Fibroblast of the aortic adventitia (primary cell): ENCODE data around the gene RASA4. TPM values are rescaled to one million over a fixed set of nuclear protein-coding genes. Genes with fewer than 3 reads are reported as not detected.

Experiments used
- small RNA-seq: library from RNA; depleted of rRNA; stranded (forward); fragments of <200 nt; gene quantifications from one replicate; pipeline ENCODE3, GENCODE V24; 2012
- total RNA-seq: library from RNA; depleted of rRNA; stranded (reverse); fragments of >200 nt; gene quantifications from 2 replicates; pipeline ENCODE4 v1.2.3, GENCODE V29; 2012; ENCODE audit warnings: low replicate concordance

RASA4 gene
- total RNA-seq, 1 donor, result 11.1 TPM

Small RNA genes within 50 kb of the gene (small RNA-seq; reads per million reads assigned to genes)
- gene UPK3BL1, result not detected

Other genes with a start within 250 kb of the RASA4 start
- gene PRKRIP1, start 220.4 kb downstream of the RASA4 start, total RNA-seq, result 12.4 and 49.6 TPM in 2 replicates
- 31.8 and 44.1 TPM in 2 replicates for gene ORAI2, start 183.2 kb downstream of the RASA4 start, total RNA-seq
- 8.0 and 15.9 TPM in 2 replicates for gene ALKBH4, start 151.9 kb downstream of the RASA4 start, total RNA-seq
- gene LRWD1, start 151.8 kb downstream of the RASA4 start, total RNA-seq, result 18.6 and 35.7 TPM in 2 replicates
- gene POLR2J, start 137.8 kb downstream of the RASA4 start, total RNA-seq, result 13.0 and 34.0 TPM in 2 replicates
- 4.6 TPM in 2 replicates for gene RASA4B, start 99.0 kb downstream of the RASA4 start, total RNA-seq
- 0.27 TPM in 1 of 2 replicates, not detected in the other for gene UPK3BL2, start 73.1 kb downstream of the RASA4 start, total RNA-seq
- 0.16 TPM in 1 of 2 replicates, not detected in the other for gene SPDYE2, start 65.5 kb downstream of the RASA4 start, total RNA-seq
- 12.5 and 28.3 TPM in 2 replicates for gene POLR2J3, start 44.2 kb downstream of the RASA4 start, total RNA-seq
- gene UPK3BL1, start 26.0 kb upstream of the RASA4 start, total RNA-seq, result 1.5 and 3.2 TPM in 2 replicates
- 0.16 TPM in 1 of 2 replicates, not detected in the other for gene SPDYE2B, start 33.6 kb upstream of the RASA4 start, total RNA-seq
- gene POLR2J2, start 54.9 kb upstream of the RASA4 start, total RNA-seq, result 3.3 and 11.4 TPM in 2 replicates
- 8.4 and 35.3 TPM in 2 replicates for gene FAM185A, start 132.2 kb upstream of the RASA4 start, total RNA-seq